Measurements from ENCODE around the gene KTN1. TPM values are rescaled to one million over a fixed set of nuclear protein-coding genes. Genes with fewer than 3 reads are reported as not detected.
A peak's percentile ranks its signal among the peaks of the same experiment; 100 is the strongest.

Gene KTN1
- total RNA-seq, 1 donor from 2014 or later = 193 TPM

GRCh38 chr14:55585854-55586253 is 5.8 kb downstream of the KTN1 start:
- TF ChIP-seq EZH2 (IDR thresholded peaks at IDR 0.05; ENCODE audit: insufficient read depth, low read length) (no peak), CTCF (IDR thresholded peaks at IDR 0.05; ENCODE audit: insufficient read depth, low read depth, low read length) (no peak)
- no peaks in the 10 kb centered on the region for H3K9me3 Mint-ChIP-seq (ENCODE audit: unreplicated experiment)

GRCh38 chr14:55586411-55586810 is 6.4 kb downstream of the KTN1 start:
- FAIRE-seq (no peak), DNase-seq (ENCODE audit: low read depth) (no peak)
- H3K9me3 Mint-ChIP-seq (ENCODE audit: unreplicated experiment) = no peaks in the 10 kb centered on the region
- Histone ChIP-seq H3K36me3 (ENCODE audit: insufficient read depth, low read length) (no peaks in the 10 kb centered on the region), H3K79me2 (ENCODE audit: insufficient read depth, low read length) (peaks cover 98% of the 10 kb centered on the region), H2AFZ (ENCODE audit: low read depth, low read length) (no peak overlapping the region), H3K9me3 (ENCODE audit: insufficient read depth, low read depth, low read length) (no peaks in the 10 kb centered on the region), H3K4me2 (ENCODE audit: low read length) (peak overlapping the region; percentile 48), H4K20me1 (ENCODE audit: insufficient read depth, low read length) (peaks cover 93% of the 10 kb centered on the region), H3K4me3 (ENCODE audit: insufficient read depth, low read depth, low read length) (peak overlapping the region; percentile 17), H3K27me3 (ENCODE audit: insufficient read depth, low read length) (no peaks in the 10 kb centered on the region), H3K9ac (ENCODE audit: low read length) (no peak overlapping the region), H3K27ac (ENCODE audit: low read depth, low read length) (no peak overlapping the region), H3K4me1 (ENCODE audit: insufficient read depth, low read length) (peaks cover 36% of the 10 kb centered on the region)
- TF ChIP-seq EZH2 (IDR thresholded peaks at IDR 0.05; ENCODE audit: insufficient read depth, low read length) = no peak
- TF ChIP-seq CTCF (IDR thresholded peaks at IDR 0.05; ENCODE audit: insufficient read depth, low read depth, low read length) = no peak
- no peaks in the 10 kb centered on the region for H3K36me3 Mint-ChIP-seq (ENCODE audit: low read depth, unreplicated experiment)
- no peaks in the 10 kb centered on the region for H3K27me3 Mint-ChIP-seq (ENCODE audit: low read depth, unreplicated experiment)
- no peak overlapping the region for H3K27ac Mint-ChIP-seq (ENCODE audit: unreplicated experiment)
- no peak overlapping the region for H3K4me3 Mint-ChIP-seq (ENCODE audit: unreplicated experiment)
- H3K4me1 Mint-ChIP-seq (ENCODE audit: low read depth, unreplicated experiment) = peaks cover 47% of the 10 kb centered on the region

More at GRCh38 chr14:55585854-55586253, 5.8 kb downstream of the KTN1 start:
- peak overlapping the region; percentile 11 for H3K27ac Mint-ChIP-seq (ENCODE audit: unreplicated experiment)
- H3K4me2 ChIP-seq (ENCODE audit: low read length) = peak overlapping the region; percentile 48
- H3K4me3 ChIP-seq (ENCODE audit: insufficient read depth, low read depth, low read length) = peak overlapping the region; percentile 17
- peak overlapping the region; percentile 41 for H3K27ac ChIP-seq (ENCODE audit: low read depth, low read length)
- peak; percentile 58 for FAIRE-seq
- no peak overlapping the region for H2AFZ ChIP-seq (ENCODE audit: low read depth, low read length)
- DNase-seq (ENCODE audit: low read depth) = peak; percentile 64
- no peaks in the 10 kb centered on the region for H3K36me3 Mint-ChIP-seq (ENCODE audit: low read depth, unreplicated experiment)
- H3K4me3 Mint-ChIP-seq (ENCODE audit: unreplicated experiment) = no peak overlapping the region
- H3K27me3 ChIP-seq (ENCODE audit: insufficient read depth, low read length) = no peaks in the 10 kb centered on the region
- peaks cover 99% of the 10 kb centered on the region for H3K79me2 ChIP-seq (ENCODE audit: insufficient read depth, low read length)
- H3K27me3 Mint-ChIP-seq (ENCODE audit: low read depth, unreplicated experiment) = no peaks in the 10 kb centered on the region
- H3K36me3 ChIP-seq (ENCODE audit: insufficient read depth, low read length) = no peaks in the 10 kb centered on the region
- H3K9ac ChIP-seq (ENCODE audit: low read length) = no peak overlapping the region
- H4K20me1 ChIP-seq (ENCODE audit: insufficient read depth, low read length) = peaks cover 93% of the 10 kb centered on the region
- H3K9me3 ChIP-seq (ENCODE audit: insufficient read depth, low read depth, low read length) = no peaks in the 10 kb centered on the region
- H3K4me1 ChIP-seq (ENCODE audit: insufficient read depth, low read length) = peaks cover 38% of the 10 kb centered on the region
- peaks cover 47% of the 10 kb centered on the region for H3K4me1 Mint-ChIP-seq (ENCODE audit: low read depth, unreplicated experiment)

- Histone ChIP-seq H3K9me3 (ENCODE audit: insufficient read depth, low read depth, low read length) (no peaks in the 10 kb centered on the region), H4K20me1 (ENCODE audit: insufficient read depth, low read length) (peaks cover 92% of the 10 kb centered on the region), H2AFZ (ENCODE audit: low read depth, low read length) (no peak overlapping the region), H3K36me3 (ENCODE audit: insufficient read depth, low read length) (no peaks in the 10 kb centered on the region), H3K4me3 (ENCODE audit: insufficient read depth, low read depth, low read length) (no peak overlapping the region), H3K9ac (ENCODE audit: low read length) (no peak overlapping the region), H3K27me3 (ENCODE audit: insufficient read depth, low read length) (no peaks in the 10 kb centered on the region), H3K4me1 (ENCODE audit: insufficient read depth, low read length) (peaks cover 33% of the 10 kb centered on the region), H3K27ac (ENCODE audit: low read depth, low read length) (no peak overlapping the region), H3K4me2 (ENCODE audit: low read length) (no peak overlapping the region), H3K79me2 (ENCODE audit: insufficient read depth, low read length) (peaks cover 98% of the 10 kb centered on the region)
- DNase-seq (ENCODE audit: low read depth) (no peak), FAIRE-seq (no peak)
- Mint-ChIP-seq H3K4me3 (ENCODE audit: unreplicated experiment) (no peak overlapping the region), H3K9me3 (ENCODE audit: unreplicated experiment) (no peaks in the 10 kb centered on the region), H3K4me1 (ENCODE audit: low read depth, unreplicated experiment) (peaks cover 47% of the 10 kb centered on the region), H3K27me3 (ENCODE audit: low read depth, unreplicated experiment) (no peaks in the 10 kb centered on the region), H3K36me3 (ENCODE audit: low read depth, unreplicated experiment) (no peaks in the 10 kb centered on the region), H3K27ac (ENCODE audit: unreplicated experiment) (no peak overlapping the region)
- no peak for TF ChIP-seq EZH2 (IDR thresholded peaks at IDR 0.05; ENCODE audit: insufficient read depth, low read length)
- TF ChIP-seq CTCF (IDR thresholded peaks at IDR 0.05; ENCODE audit: insufficient read depth, low read depth, low read length) = no peak
These were observed 7.8 kb downstream of the KTN1 start for GRCh38 chr14:55587847-55588246.
